Calu3 (cell line): ENCODE results near the gene CCL2. TPM values are rescaled to one million over a fixed set of nuclear protein-coding genes. Genes with fewer than 3 reads are reported as not detected.

Source experiments
- BruUV-seq: library from RNA; stranded (reverse); fragments of 400-500 nt; replicated peaks from 2 replicates; lab custom pipeline; 2021; lab: Mats Ljungman, UMichigan
- CTCF ChIA-PET: fragments of 300-600 bp; sonication (Branson Sonifier 250); formaldehyde crosslinking; loops from one replicate; lab custom pipeline; 2022; ENCODE audit warnings: antibody characterized with exemption; lab: Charles Lee
- DNase-seq: peaks from one replicate; pipeline ENCODE4 v3.0.0; 2022
- H3K27ac Mint-ChIP-seq: one replicate; pipeline ENCODE4 v1.8.0; 2022; ENCODE audit warnings: mixed read lengths; ENCODE audit not compliant: unreplicated experiment
- H3K27me3 Mint-ChIP-seq: one replicate; pipeline ENCODE4 v1.8.0; 2022; ENCODE audit warnings: mixed read lengths; ENCODE audit not compliant: unreplicated experiment
- H3K36me3 Mint-ChIP-seq: one replicate; pipeline ENCODE4 v1.8.0; 2022; ENCODE audit warnings: mild to moderate bottlenecking, moderate library complexity, mixed read lengths; ENCODE audit not compliant: insufficient read depth, unreplicated experiment
- H3K4me1 Mint-ChIP-seq: one replicate; pipeline ENCODE4 v1.8.0; 2022; ENCODE audit warnings: mild to moderate bottlenecking, low read depth, mixed read lengths; ENCODE audit not compliant: unreplicated experiment
- H3K4me3 Mint-ChIP-seq: one replicate; pipeline ENCODE4 v1.8.0; 2022; ENCODE audit warnings: mild to moderate bottlenecking, low read depth, moderate library complexity, mixed read lengths; ENCODE audit not compliant: unreplicated experiment
- H3K9me3 Mint-ChIP-seq: one replicate; pipeline ENCODE4 v1.8.0; 2022; ENCODE audit warnings: low read depth, mixed read lengths; ENCODE audit not compliant: unreplicated experiment
- CTCF ChIP-seq: fragments of 200-600 bp; IDR thresholded peaks from one replicate; pipeline ENCODE4 v1.8.0; 2022; ENCODE audit warnings: antibody characterized with exemption; ENCODE audit not compliant: unreplicated experiment
- intact Hi-C: fragments of 100-400 bp; cut with micrococcal nuclease; formaldehyde crosslinking; loops from one replicate; pipeline ENCODE4 v1.10.0; 2022; ENCODE audit not compliant: unreplicated experiment
- total RNA-seq: library from RNA; stranded (reverse); gene quantifications from 2 replicates; pipeline ENCODE4 v1.2.3, GENCODE V29; 2022

CCL2 gene
- total RNA-seq, 1 experiment from 2014 or later = 6.0 TPM

GRCh38 chr17:34253139-34253525 lies 2.0 kb upstream of the CCL2 start:
- intact Hi-C loops = no loop called here
- H3K4me3 Mint-ChIP-seq = no peak overlapping the region
- peaks cover 66% of the 10 kb centered on the region for H3K27me3 Mint-ChIP-seq
- CTCF ChIA-PET = interaction anchor here (1.2 kb wide), 1 partner anchor 109 kb away, joined by 4 read pairs; no protein-coding TSS in a partner anchor
- no peaks in the 10 kb centered on the region for H3K9me3 Mint-ChIP-seq
- no TSS peak for BruUV-seq
- H3K27ac Mint-ChIP-seq = no peak overlapping the region
- DNase-seq = no peak
- TF ChIP-seq CTCF = no peak
- peaks cover 17% of the 10 kb centered on the region for H3K4me1 Mint-ChIP-seq
- H3K36me3 Mint-ChIP-seq = no peaks in the 10 kb centered on the region

DNA sequence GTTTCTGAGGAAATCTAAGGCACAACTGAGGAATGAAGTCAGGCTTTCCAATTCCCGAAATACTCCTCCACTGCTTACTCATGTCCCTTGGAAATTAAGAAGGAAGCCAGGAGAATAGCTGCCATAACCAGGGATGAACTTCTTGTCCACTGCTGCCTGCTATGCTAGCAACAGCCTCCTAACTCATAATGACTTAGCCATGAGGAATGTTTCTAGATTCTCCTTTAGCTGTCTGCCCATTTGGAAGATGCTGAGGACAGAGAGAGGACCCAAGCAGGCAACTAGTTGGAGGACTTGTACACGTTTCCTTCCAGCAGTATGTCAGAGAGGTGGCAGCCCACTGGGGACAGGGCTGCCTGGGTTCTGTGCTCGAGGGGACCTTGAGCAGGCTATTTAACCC lies 939 bp upstream of the CCL2 start:
- no TSS peak for BruUV-seq
- Mint-ChIP-seq H3K4me1 (peaks cover 17% of the 10 kb centered on the region), H3K36me3 (no peaks in the 10 kb centered on the region), H3K4me3 (no peak overlapping the region), H3K9me3 (no peaks in the 10 kb centered on the region), H3K27ac (no peak overlapping the region), H3K27me3 (peaks cover 68% of the 10 kb centered on the region)
- CTCF ChIA-PET = no interaction called here
- no peak for DNase-seq
- no peak for TF ChIP-seq CTCF
- intact Hi-C loops = no loop called here

- no peak for DNase-seq
- Mint-ChIP-seq H3K9me3 (no peaks in the 10 kb centered on the region), H3K4me1 (peaks cover 17% of the 10 kb centered on the region), H3K27me3 (peaks cover 79% of the 10 kb centered on the region), H3K27ac (no peak overlapping the region), H3K4me3 (peak overlapping the region; percentile 24), H3K36me3 (no peaks in the 10 kb centered on the region)
- intact Hi-C loops = no loop called here
- no TSS peak for BruUV-seq
- no peak for TF ChIP-seq CTCF
- CTCF ChIA-PET = no interaction called here
Observed at GRCh38 chr17:34255381-34255732, 272 bp downstream of the CCL2 start.

DNA sequence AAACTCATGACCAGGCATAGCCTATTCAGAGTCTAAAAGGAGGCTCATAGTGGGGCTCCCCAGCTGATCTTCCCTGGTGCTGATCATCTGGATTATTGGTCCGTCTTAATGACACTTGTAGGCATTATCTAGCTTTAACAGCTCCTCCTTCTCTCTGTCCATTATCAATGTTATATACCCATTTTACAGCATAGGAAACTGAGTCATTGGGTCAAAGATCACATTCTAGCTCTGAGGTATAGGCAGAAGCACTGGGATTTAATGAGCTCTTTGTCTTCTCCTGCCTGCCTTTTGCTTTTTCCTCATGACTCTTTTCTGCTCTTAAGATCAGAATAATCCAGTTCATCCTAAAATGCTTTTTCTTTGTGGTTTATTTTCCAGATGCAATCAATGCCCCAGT lies 756 bp downstream of the CCL2 start:
- no peak overlapping the region for H3K27ac Mint-ChIP-seq
- DNase-seq = no peak
- no peaks in the 10 kb centered on the region for H3K36me3 Mint-ChIP-seq
- intact Hi-C loops = no loop called here
- BruUV-seq = no TSS peak
- no peaks in the 10 kb centered on the region for H3K9me3 Mint-ChIP-seq
- peaks cover 15% of the 10 kb centered on the region for H3K4me1 Mint-ChIP-seq
- CTCF ChIA-PET = no interaction called here
- H3K27me3 Mint-ChIP-seq = peaks cover 79% of the 10 kb centered on the region
- H3K4me3 Mint-ChIP-seq = no peak overlapping the region
- no peak for TF ChIP-seq CTCF
